Measurements from ENCODE around the gene WSCD2. TPM values are rescaled to one million over a fixed set of nuclear protein-coding genes. Genes with fewer than 3 reads are reported as not detected.

WSCD2 gene
- total and polyA plus RNA-seq, 3 experiments from 2014 or later = 0.39 TPM; not detected in 2

DNA sequence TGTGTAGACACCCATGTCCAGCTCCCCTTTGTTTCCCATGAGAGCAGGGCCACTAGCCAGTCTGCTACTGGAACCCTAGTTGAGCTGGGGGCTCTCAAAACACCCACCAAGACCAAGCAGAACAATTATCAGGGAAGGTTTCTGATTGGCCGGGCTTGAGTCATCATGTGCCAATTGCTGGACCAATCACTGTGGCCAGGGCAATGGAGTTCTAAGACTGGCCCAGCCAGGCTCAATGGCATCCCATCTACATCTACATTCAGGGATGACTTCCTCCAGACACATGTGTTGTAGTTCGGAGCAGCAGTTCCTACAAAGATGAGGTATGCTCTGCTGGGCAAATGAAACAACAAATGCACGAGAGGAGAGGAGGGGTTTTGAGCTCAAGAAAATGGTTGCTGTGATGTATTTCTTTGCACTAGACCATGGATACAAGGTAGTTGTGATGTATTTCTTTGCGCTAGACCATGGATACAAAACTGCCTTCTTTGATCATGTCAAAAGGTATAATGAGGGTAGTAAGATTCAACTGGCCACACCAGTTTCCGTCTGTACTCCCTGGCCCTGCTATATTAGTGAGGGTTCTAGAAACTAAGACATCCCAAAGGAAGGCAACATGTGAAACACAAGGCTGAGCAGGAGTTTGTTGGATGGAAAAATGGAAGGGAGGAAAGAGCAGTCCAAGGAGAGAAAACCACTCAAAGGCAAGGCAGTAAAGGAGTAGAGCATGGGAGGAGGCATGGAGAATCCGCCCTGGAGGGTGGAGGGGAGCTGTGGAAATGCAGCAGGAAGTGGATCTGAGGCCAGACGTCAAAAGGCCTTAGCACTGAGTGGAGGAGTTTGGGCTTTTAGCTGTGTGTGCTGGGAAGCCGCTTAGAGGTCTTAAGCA is 8.9 kb upstream of the WSCD2 start:
- Histone ChIP-seq H3K4me1 (ENCODE audit: insufficient read depth, low read length) (no peaks in the 10 kb centered on the region), H3K4me3 (ENCODE audit: low read length) (no peak overlapping the region), H3K27me3 (ENCODE audit: insufficient read depth, low read length, poor library complexity, severe bottlenecking) (no peaks in the 10 kb centered on the region), H3K27ac (ENCODE audit: low read depth, low read length) (peak overlapping the region; percentile 58), H3K9me3 (ENCODE audit: low read length) (no peaks in the 10 kb centered on the region), H3K36me3 (ENCODE audit: insufficient read depth, low read length) (no peaks in the 10 kb centered on the region)
- H3K9me3 Mint-ChIP-seq = peaks cover 0 to 4% (median 0%) of the 10 kb centered on the region in 5 donors
- ChIA-PET POLR2A (no interaction called here), CTCF (no interaction called here)
- H3K4me3 Mint-ChIP-seq = no peak overlapping the region
- H3K27me3 Mint-ChIP-seq = peaks cover 10 to 23% of the 10 kb centered on the region in 2 donors
- no peak for DNase-seq
- H3K36me3 Mint-ChIP-seq = peaks cover 0 to 4% (median 0%) of the 10 kb centered on the region in 3 donors
- H3K27ac Mint-ChIP-seq = peak overlapping the region in 1 of 8 donors; percentile 37
- H3K4me1 Mint-ChIP-seq = peaks cover 0 to 9% (median 8%) of the 10 kb centered on the region in 3 donors

DNA sequence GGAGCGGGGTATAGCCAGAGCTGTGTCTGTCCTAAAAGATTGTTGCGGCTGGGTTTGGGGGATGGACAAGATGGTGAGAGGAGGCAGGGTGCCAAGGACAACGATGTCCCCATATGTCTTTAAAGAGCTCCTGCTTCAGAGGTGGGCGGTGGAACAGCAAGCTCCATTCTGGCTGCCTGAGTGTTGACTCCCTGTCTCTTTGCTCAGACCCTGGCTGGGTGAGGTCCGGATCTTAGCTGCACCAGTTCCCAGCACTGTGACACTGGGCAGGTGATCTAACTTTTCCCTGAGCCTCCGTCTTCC is 8.3 kb upstream of the WSCD2 start:
- no peak overlapping the region for H3K4me3 Mint-ChIP-seq
- peaks cover 0 to 4% (median under 1%) of the 10 kb centered on the region in 5 donors for H3K9me3 Mint-ChIP-seq
- Histone ChIP-seq H3K4me1 (ENCODE audit: insufficient read depth, low read length) (no peaks in the 10 kb centered on the region), H3K27me3 (ENCODE audit: insufficient read depth, low read length, poor library complexity, severe bottlenecking) (no peaks in the 10 kb centered on the region), H3K27ac (ENCODE audit: low read depth, low read length) (no peak overlapping the region), H3K36me3 (ENCODE audit: insufficient read depth, low read length) (no peaks in the 10 kb centered on the region), H3K4me3 (ENCODE audit: low read length) (no peak overlapping the region), H3K9me3 (ENCODE audit: low read length) (no peaks in the 10 kb centered on the region)
- peaks cover 12 to 24% of the 10 kb centered on the region in 2 donors for H3K27me3 Mint-ChIP-seq
- POLR2A ChIA-PET = no interaction called here
- peaks cover 0 to 4% (median 0%) of the 10 kb centered on the region in 3 donors for H3K36me3 Mint-ChIP-seq
- peak overlapping the region in 2 of 8 donors; percentile 37 to 40 for H3K27ac Mint-ChIP-seq
- peaks cover 0 to 9% (median 8%) of the 10 kb centered on the region in 3 donors for H3K4me1 Mint-ChIP-seq
- no peak for DNase-seq
- CTCF ChIA-PET = no interaction called here

DNA sequence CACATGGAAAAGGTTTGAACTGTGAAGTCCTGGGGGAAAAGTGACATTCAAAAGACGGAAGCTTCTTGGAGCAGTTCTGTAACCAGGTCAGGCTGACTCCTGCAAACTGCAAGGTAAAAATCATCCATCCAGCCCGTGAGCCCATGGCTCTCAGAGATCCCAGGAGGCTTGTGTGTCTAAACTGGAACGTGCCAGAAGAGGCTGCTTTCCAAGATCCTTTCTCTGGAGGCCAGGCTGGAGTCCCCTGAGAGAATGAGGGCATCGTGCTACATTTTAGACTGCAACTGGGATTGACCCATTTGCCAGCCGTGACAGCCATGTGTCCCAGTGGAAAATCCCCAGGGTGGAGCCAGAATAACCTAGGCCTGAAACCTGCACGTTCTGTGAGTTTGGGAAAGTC is 7.8 kb upstream of the WSCD2 start:
- Mint-ChIP-seq H3K9me3 (peaks cover 0 to 5% (median 3%) of the 10 kb centered on the region in 5 donors), H3K27ac (peak overlapping the region in 1 of 8 donors; percentile 40), H3K36me3 (peaks cover 0 to 4% (median 0%) of the 10 kb centered on the region in 3 donors), H3K27me3 (peaks cover 12 to 30% of the 10 kb centered on the region in 2 donors), H3K4me3 (no peak overlapping the region), H3K4me1 (peaks cover 0 to 9% (median 8%) of the 10 kb centered on the region in 3 donors)
- Histone ChIP-seq H3K36me3 (ENCODE audit: insufficient read depth, low read length) (no peaks in the 10 kb centered on the region), H3K27me3 (ENCODE audit: insufficient read depth, low read length, poor library complexity, severe bottlenecking) (no peaks in the 10 kb centered on the region), H3K4me1 (ENCODE audit: insufficient read depth, low read length) (no peaks in the 10 kb centered on the region), H3K9me3 (ENCODE audit: low read length) (no peaks in the 10 kb centered on the region), H3K27ac (ENCODE audit: low read depth, low read length) (no peak overlapping the region), H3K4me3 (ENCODE audit: low read length) (no peak overlapping the region)
- no peak for DNase-seq
- POLR2A ChIA-PET = no interaction called here
- CTCF ChIA-PET = no interaction called here

DNA sequence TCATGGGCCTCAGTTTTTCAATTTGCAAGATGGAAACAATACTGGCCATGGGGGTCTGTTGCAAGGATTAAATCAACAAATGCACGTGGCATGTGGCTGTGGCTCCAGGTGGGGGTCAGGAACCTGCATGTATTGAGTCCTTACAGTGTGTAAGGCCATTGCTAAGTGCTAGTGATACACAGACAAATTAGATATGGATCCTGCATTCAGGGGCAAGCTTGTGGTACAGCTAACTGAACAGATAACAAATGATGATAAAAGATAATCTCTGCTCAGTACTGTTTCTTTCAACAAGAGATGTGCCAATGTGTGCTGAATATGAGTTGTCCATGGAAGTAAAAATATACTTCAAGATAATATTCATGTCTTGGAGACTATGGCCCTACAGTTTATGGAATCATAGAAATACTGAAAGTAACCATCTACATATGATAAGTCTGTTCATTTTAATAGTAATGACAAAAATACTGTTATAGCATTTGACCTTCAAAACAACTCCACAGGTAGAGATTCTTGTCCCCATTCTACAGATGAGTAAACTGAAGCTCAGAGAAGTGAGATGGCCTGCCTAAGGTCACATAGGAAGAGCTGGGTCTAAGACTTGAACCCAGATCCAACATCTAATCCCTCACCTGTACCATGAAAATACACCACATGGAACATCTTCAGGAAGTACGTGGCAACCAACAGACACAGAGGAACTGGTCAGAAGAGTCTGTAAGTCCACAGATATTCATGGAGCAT is 7.2 kb upstream of the WSCD2 start:
- Histone ChIP-seq H3K4me1 (ENCODE audit: insufficient read depth, low read length) (no peaks in the 10 kb centered on the region), H3K27me3 (ENCODE audit: insufficient read depth, low read length, poor library complexity, severe bottlenecking) (no peaks in the 10 kb centered on the region), H3K4me3 (ENCODE audit: low read length) (no peak overlapping the region), H3K27ac (ENCODE audit: low read depth, low read length) (peak overlapping the region; percentile 39), H3K36me3 (ENCODE audit: insufficient read depth, low read length) (no peaks in the 10 kb centered on the region), H3K9me3 (ENCODE audit: low read length) (no peaks in the 10 kb centered on the region)
- Mint-ChIP-seq H3K27ac (no peak overlapping the region), H3K9me3 (peaks cover 0 to 5% (median 3%) of the 10 kb centered on the region in 5 donors), H3K4me1 (peaks cover 0 to 9% (median 8%) of the 10 kb centered on the region in 3 donors), H3K27me3 (peaks cover 12 to 35% of the 10 kb centered on the region in 2 donors), H3K36me3 (peaks cover 0 to 4% (median 0%) of the 10 kb centered on the region in 3 donors), H3K4me3 (no peak overlapping the region)
- CTCF ChIA-PET = no interaction called here
- no peak for DNase-seq
- POLR2A ChIA-PET = no interaction called here

DNA sequence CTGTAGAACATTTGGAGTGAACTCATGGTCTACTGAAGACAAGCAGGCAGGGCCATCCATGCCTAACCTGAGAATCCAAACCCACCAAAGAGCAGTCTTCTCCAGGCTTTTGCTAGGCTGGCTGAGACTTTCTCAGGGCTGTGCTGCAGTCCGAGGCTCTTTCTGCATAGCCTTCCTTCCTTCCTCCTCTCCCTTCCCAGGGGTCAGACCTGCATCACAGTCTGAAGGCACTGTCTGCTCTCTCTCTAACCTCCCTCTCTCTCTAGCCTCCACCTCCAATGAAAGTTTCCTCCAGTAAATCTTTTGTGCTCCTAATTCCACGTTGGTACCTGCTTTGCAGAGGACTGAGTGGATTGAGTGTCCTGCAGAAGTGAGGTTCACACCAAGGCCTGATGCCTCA is 6.4 kb upstream of the WSCD2 start:
- DNase-seq = no peak
- Mint-ChIP-seq H3K36me3 (peaks cover 0 to 4% (median 0%) of the 10 kb centered on the region in 3 donors), H3K27ac (no peak overlapping the region), H3K4me3 (no peak overlapping the region), H3K4me1 (peaks cover 0 to 9% (median 8%) of the 10 kb centered on the region in 3 donors), H3K9me3 (peaks cover 0 to 5% (median 3%) of the 10 kb centered on the region in 5 donors), H3K27me3 (peaks cover 16 to 43% of the 10 kb centered on the region in 2 donors)
- Histone ChIP-seq H3K27me3 (ENCODE audit: insufficient read depth, low read length, poor library complexity, severe bottlenecking) (no peaks in the 10 kb centered on the region), H3K4me3 (ENCODE audit: low read length) (no peak overlapping the region), H3K36me3 (ENCODE audit: insufficient read depth, low read length) (no peaks in the 10 kb centered on the region), H3K4me1 (ENCODE audit: insufficient read depth, low read length) (no peaks in the 10 kb centered on the region), H3K27ac (ENCODE audit: low read depth, low read length) (peak overlapping the region; percentile 39), H3K9me3 (ENCODE audit: low read length) (no peaks in the 10 kb centered on the region)
- ChIA-PET POLR2A (no interaction called here), CTCF (no interaction called here)

DNA sequence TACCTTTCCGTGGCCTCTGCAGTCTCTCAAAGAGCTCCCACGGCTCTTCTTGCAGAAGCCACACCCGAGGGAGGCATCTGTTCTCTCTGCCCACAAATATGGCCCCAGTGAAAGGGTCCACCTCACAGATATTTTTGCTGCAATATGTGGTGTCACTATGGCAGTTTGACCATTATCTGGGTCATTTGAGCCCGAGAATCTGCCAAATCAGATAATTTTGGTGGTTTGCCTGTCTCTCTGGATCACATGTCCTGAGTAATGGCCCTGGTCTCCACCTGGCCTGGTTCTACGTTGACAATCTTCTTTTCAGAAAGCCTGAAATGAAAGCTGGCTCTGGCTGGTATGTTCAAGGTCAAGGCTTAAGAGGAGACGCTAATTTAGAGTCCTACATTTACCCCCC is 5.7 kb upstream of the WSCD2 start:
- H3K27ac Mint-ChIP-seq = no peak overlapping the region
- Histone ChIP-seq H3K9me3 (ENCODE audit: low read length) (no peaks in the 10 kb centered on the region), H3K36me3 (ENCODE audit: insufficient read depth, low read length) (no peaks in the 10 kb centered on the region), H3K27me3 (ENCODE audit: insufficient read depth, low read length, poor library complexity, severe bottlenecking) (no peaks in the 10 kb centered on the region), H3K4me3 (ENCODE audit: low read length) (no peak overlapping the region), H3K27ac (ENCODE audit: low read depth, low read length) (peak overlapping the region; percentile 39), H3K4me1 (ENCODE audit: insufficient read depth, low read length) (no peaks in the 10 kb centered on the region)
- H3K9me3 Mint-ChIP-seq = peaks cover 0 to 5% (median 3%) of the 10 kb centered on the region in 5 donors
- peaks cover under 1 to 12% (median 8%) of the 10 kb centered on the region in 3 donors for H3K4me1 Mint-ChIP-seq
- POLR2A ChIA-PET = no interaction called here
- H3K27me3 Mint-ChIP-seq = peaks cover 19 to 47% of the 10 kb centered on the region in 2 donors
- DNase-seq = no peak
- peaks cover 0 to 4% (median 0%) of the 10 kb centered on the region in 3 donors for H3K36me3 Mint-ChIP-seq
- CTCF ChIA-PET = no interaction called here
- no peak overlapping the region for H3K4me3 Mint-ChIP-seq

DNA sequence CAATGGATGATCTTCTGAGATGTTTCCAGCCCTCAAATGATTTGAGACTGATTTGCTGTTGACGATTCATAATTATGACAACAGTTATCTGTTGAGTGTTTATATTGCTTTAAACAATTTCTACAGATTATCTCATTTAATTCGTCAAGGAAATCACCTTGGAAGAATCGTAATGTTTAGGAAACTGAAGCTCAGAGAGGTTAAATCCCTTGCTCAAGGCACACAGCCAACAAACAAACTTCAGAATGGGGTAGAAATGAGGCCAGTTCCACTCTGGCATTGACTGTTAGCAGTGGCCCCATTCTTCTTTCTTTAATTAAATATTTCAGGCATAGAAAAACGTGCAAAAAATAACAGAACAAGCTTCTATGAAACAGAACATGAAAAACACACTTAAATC is 4.0 kb upstream of the WSCD2 start:
- no peak overlapping the region for H3K27ac Mint-ChIP-seq
- H3K4me3 Mint-ChIP-seq = no peak overlapping the region
- no peak for DNase-seq
- peaks cover 26 to 46% of the 10 kb centered on the region in 2 donors for H3K27me3 Mint-ChIP-seq
- Histone ChIP-seq H3K27ac (ENCODE audit: low read depth, low read length) (no peak overlapping the region), H3K9me3 (ENCODE audit: low read length) (no peaks in the 10 kb centered on the region), H3K36me3 (ENCODE audit: insufficient read depth, low read length) (no peaks in the 10 kb centered on the region), H3K4me3 (ENCODE audit: low read length) (no peak overlapping the region), H3K27me3 (ENCODE audit: insufficient read depth, low read length, poor library complexity, severe bottlenecking) (no peaks in the 10 kb centered on the region), H3K4me1 (ENCODE audit: insufficient read depth, low read length) (no peaks in the 10 kb centered on the region)
- H3K36me3 Mint-ChIP-seq = peaks cover 0 to 4% (median 0%) of the 10 kb centered on the region in 3 donors
- peaks cover 0 to 6% (median 3%) of the 10 kb centered on the region in 5 donors for H3K9me3 Mint-ChIP-seq
- peaks cover 0 to 5% (median 3%) of the 10 kb centered on the region in 3 donors for H3K4me1 Mint-ChIP-seq
- ChIA-PET POLR2A (no interaction called here), CTCF (no interaction called here)

DNA sequence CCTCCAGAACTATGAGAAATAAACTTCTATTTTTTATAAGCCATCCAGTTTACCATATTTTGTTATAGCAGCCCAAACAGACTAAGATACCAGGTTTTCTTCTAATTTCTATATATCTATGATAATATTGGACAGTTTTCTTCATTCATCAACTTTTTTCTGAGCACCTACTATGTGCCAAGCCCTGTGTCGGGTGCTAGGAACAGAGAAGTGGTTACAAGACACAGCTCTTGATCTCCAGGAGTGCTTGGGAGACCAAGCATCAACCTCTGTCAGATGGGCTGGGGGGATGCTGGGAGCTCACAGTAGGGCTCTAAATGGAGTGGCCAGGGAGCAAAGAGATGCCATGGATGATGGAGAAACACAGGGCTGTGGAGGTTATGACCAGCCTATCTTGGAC is 2.9 kb upstream of the WSCD2 start:
- peaks cover 0 to 5% (median 3%) of the 10 kb centered on the region in 3 donors for H3K4me1 Mint-ChIP-seq
- H3K36me3 ChIP-seq (ENCODE audit: insufficient read depth, low read length) = no peaks in the 10 kb centered on the region
- H3K27me3 Mint-ChIP-seq = peaks cover 30 to 43% of the 10 kb centered on the region in 2 donors
- DNase-seq = no peak
- H3K4me3 Mint-ChIP-seq = no peak overlapping the region
- H3K4me1 ChIP-seq (ENCODE audit: insufficient read depth, low read length) = no peaks in the 10 kb centered on the region
- no peak overlapping the region for H3K27ac ChIP-seq (ENCODE audit: low read depth, low read length)
- H3K36me3 Mint-ChIP-seq = no peaks in the 10 kb centered on the region
- ChIA-PET CTCF (no interaction called here), POLR2A (no interaction called here)
- no peaks in the 10 kb centered on the region for H3K9me3 ChIP-seq (ENCODE audit: low read length)
- H3K4me3 ChIP-seq (ENCODE audit: low read length) = no peak overlapping the region
- H3K9me3 Mint-ChIP-seq = peaks cover 0 to 3% (median 3%) of the 10 kb centered on the region in 5 donors
- H3K27me3 ChIP-seq (ENCODE audit: insufficient read depth, low read length, poor library complexity, severe bottlenecking) = no peaks in the 10 kb centered on the region
- no peak overlapping the region for H3K27ac Mint-ChIP-seq
